Measurements from ENCODE around the gene TBX1. TPM values are rescaled to one million over a fixed set of nuclear protein-coding genes. Genes with fewer than 3 reads are reported as not detected.

TBX1 gene
- total RNA-seq, 2 donors from 2014 or later, result 11.0 to 20.2 TPM

GRCh38 chr22:19738664-19739447, 21.7 kb upstream of the TBX1 start:
- Histone ChIP-seq H3K36me3 (no peaks in the 10 kb centered on the region), H3K9me3 (no peaks in the 10 kb centered on the region), H3K4me3 (no peak overlapping the region), H3K27ac (no peak overlapping the region), H3K4me1 (replicated peaks) (no peaks in the 10 kb centered on the region), H3K27me3 (replicated peaks; ENCODE audit: insufficient read depth) (no peaks in the 10 kb centered on the region)
- TF ChIP-seq POLR2AphosphoS5 (IDR thresholded peaks at IDR 0.05), result no peak
- TF ChIP-seq CTCF (IDR thresholded peaks at IDR 0.05), result no peak
- no peak for TF ChIP-seq POLR2A (IDR thresholded peaks at IDR 0.05)
- intact Hi-C loops (cut with DNase I), result no loop called here
- no peak for DNase-seq (ENCODE audit: low spot score)
- WGBS, result 72% methylated on average over 29 of the region's 31 CpGs

GRCh38 chr22:19739448-19739895, 21.1 kb upstream of the TBX1 start:
- Histone ChIP-seq H3K4me3 (no peak overlapping the region), H3K27me3 (replicated peaks; ENCODE audit: insufficient read depth) (no peaks in the 10 kb centered on the region), H3K4me1 (replicated peaks) (no peaks in the 10 kb centered on the region), H3K9me3 (no peaks in the 10 kb centered on the region), H3K27ac (no peak overlapping the region), H3K36me3 (no peaks in the 10 kb centered on the region)
- no peak for DNase-seq (ENCODE audit: low spot score)
- TF ChIP-seq POLR2AphosphoS5 (IDR thresholded peaks at IDR 0.05) (no peak), POLR2A (IDR thresholded peaks at IDR 0.05) (no peak), CTCF (IDR thresholded peaks at IDR 0.05) (no peak)
- 69% methylated on average over 12 of the region's 16 CpGs for WGBS
- intact Hi-C loops (cut with DNase I), result no loop called here

GRCh38 chr22:19739911-19740449, 20.6 kb upstream of the TBX1 start:
- no peak for DNase-seq (ENCODE audit: low spot score)
- Histone ChIP-seq H3K36me3 (no peaks in the 10 kb centered on the region), H3K27me3 (replicated peaks; ENCODE audit: insufficient read depth) (no peaks in the 10 kb centered on the region), H3K4me1 (replicated peaks) (no peaks in the 10 kb centered on the region), H3K27ac (no peak overlapping the region), H3K4me3 (no peak overlapping the region), H3K9me3 (no peaks in the 10 kb centered on the region)
- intact Hi-C loops (cut with DNase I), result no loop called here
- WGBS, result 87% methylated on average over 4 of the region's 7 CpGs
- no peak for TF ChIP-seq CTCF (IDR thresholded peaks at IDR 0.05)
- TF ChIP-seq POLR2AphosphoS5 (IDR thresholded peaks at IDR 0.05), result no peak
- no peak for TF ChIP-seq POLR2A (IDR thresholded peaks at IDR 0.05)

- WGBS, result 89% methylated on average over 15 of the region's 15 CpGs
- Histone ChIP-seq H3K4me3 (no peak overlapping the region), H3K36me3 (no peaks in the 10 kb centered on the region), H3K27me3 (replicated peaks; ENCODE audit: insufficient read depth) (no peaks in the 10 kb centered on the region), H3K9me3 (no peaks in the 10 kb centered on the region), H3K27ac (no peak overlapping the region), H3K4me1 (replicated peaks) (no peaks in the 10 kb centered on the region)
- DNase-seq (ENCODE audit: low spot score), result no peak
- TF ChIP-seq POLR2A (IDR thresholded peaks at IDR 0.05) (no peak), CTCF (IDR thresholded peaks at IDR 0.05) (no peak), POLR2AphosphoS5 (IDR thresholded peaks at IDR 0.05) (no peak)
- intact Hi-C loops (cut with DNase I), result no loop called here
Measured at GRCh38 chr22:19740586-19740985, 20.0 kb upstream of the TBX1 start.

GRCh38 chr22:19741053-19741452, 19.5 kb upstream of the TBX1 start:
- H3K36me3 ChIP-seq, result no peaks in the 10 kb centered on the region
- intact Hi-C loops (cut with DNase I), result no loop called here
- TF ChIP-seq POLR2A (IDR thresholded peaks at IDR 0.05), result no peak
- H3K9me3 ChIP-seq, result no peaks in the 10 kb centered on the region
- no peak for DNase-seq (ENCODE audit: low spot score)
- 99% methylated on average over 7 of the region's 7 CpGs for WGBS
- H3K27me3 ChIP-seq (replicated peaks; ENCODE audit: insufficient read depth), result no peaks in the 10 kb centered on the region
- no peak overlapping the region for H3K4me3 ChIP-seq
- H3K27ac ChIP-seq, result no peak overlapping the region
- H3K4me1 ChIP-seq (replicated peaks), result no peaks in the 10 kb centered on the region

All from prostate gland (tissue), 2 donors.